HG03066 (cell line): Measurements from ENCODE around the gene CRYBA2.

Experiments used
- ATAC-seq: cut with Tn5 transposase; IDR thresholded peaks from one replicate; pipeline ENCODE4 v1.9.1; 2021; ENCODE audit warnings: low read depth; ENCODE audit not compliant: unreplicated experiment

The CRYBA2 gene

DNA sequence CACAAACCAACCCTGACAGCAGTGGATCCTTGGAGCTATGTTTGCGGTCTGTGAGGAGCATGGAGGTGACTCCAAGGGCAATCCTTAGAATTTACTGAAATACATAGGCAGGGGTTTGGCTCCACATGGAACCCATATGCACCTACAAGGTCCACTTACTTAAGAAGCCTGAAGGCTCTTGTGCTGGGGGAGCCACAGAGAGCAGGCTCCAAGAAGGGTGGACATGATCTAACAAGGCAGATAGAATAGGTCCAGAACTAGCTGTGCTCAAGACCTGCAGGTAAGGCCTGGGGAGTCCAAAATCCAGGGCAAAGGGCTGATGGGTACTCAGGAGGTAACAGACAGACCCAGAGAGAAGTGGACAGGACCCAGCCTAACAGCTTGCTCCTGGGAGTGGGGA lies 34.9 kb downstream of the CRYBA2 start:
- no peak for ATAC-seq

DNA sequence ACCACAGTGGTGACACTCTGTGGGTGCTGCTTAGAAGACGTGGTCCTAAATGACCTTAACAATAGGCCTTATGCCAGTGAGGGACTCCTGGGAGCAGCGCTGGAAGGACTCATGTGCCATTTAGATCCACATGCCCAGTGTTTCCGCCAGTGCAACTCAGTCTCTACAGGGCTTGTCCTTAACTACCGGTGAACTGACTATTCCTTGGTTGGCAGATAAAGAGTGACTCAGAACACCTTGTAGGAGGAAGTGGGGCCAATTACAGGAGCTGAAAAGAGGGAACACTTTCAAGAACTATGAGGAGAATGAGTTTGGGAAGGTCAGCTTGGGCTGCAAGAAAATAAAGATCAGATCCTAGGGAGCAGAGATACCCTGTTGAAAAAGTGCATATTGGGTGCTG lies 35.6 kb downstream of the CRYBA2 start:
- ATAC-seq: no peak

DNA sequence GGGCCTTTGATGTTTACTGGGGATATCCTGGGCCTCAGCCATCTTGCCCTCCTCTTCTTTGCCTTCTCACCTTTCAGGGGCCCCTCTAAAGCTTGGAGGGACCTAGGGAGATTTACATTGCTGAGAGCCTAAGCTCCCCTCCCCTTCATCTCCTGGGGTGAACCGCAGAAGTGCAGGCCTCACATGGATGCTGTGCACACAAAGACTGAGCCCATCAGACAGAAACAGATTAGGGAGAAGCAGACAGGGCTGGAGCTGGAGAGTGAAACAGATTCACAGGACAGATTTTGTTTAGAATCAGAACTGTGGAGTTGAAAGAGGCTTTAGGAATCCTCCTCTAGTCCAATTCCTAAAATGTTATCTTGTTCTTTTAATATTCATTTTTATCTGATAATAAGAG lies 37.2 kb downstream of the CRYBA2 start:
- no peak for ATAC-seq

DNA sequence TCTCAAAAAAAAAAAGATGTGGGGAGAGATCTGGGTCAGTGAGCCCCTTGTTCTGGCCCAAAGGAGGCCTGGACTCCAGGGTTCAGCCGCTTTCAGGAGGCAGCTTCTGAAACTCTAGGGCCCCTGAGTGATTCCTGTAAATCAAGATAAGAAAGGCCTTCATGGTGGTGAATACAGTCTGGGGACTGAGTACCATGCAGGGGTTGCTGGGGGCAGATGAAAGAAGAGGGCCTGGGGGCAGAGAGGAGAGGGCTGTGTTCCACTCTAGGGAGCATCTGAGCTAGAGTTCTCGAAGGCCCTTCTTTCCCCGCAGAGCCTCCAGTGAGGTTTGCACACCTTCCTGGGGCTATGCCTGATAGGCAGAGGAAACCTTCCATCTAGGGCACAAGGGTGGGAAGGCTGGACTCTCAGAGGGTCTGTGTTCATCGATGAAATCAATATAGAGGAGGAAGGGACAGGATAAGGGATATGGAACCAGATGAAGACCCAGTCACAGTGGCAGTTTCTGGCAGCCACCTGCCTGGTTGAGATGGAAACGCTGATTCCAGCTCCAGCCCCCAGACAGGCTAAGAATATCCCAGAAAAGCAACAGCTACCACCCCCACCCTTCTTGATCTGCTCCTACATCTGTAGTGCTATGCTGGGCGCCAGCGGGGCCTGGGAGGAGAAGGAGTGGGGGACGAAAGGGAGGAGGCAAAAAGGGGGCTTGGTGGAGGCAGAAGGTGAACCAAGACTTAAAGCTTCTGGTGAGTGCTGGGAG lies 38.5 kb downstream of the CRYBA2 start:
- ATAC-seq: no peak

GRCh38 chr2:218953366-218953954 lies 39.8 kb downstream of the CRYBA2 start:
- no peak for ATAC-seq

DNA sequence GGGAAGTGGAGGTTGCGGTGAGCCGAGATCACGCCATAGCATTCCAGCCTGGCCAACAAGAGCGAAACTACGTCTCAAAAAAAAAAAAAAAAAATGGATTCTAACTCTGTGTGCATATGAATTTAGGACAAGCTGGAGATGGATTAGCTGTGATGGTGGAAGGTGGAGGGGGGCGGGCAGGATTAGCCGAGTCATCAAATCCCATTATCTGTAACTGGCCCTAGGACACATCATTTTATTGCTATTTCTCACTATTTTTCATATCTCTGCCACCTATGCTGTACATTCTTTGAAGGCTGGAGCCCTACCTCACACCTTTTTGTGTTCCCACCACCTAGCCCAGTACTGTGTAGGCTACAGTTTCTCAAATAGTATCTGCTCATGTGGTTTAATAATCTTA lies 41.1 kb downstream of the CRYBA2 start:
- ATAC-seq: no peak

GRCh38 chr2:218946621-218947020 lies 46.6 kb downstream of the CRYBA2 start:
- no peak for ATAC-seq

- ATAC-seq: no peak
These were observed 48.3 kb downstream of the CRYBA2 start for GRCh38 chr2:218944759-218945404.
